Prostate gland (tissue), 2 donors: ENCODE data around the gene SSBP3. TPM values are rescaled to one million over a fixed set of nuclear protein-coding genes. Genes with fewer than 3 reads are reported as not detected.

Experiments
- DNase-seq: peaks from one replicate; pipeline ENCODE4 v3.0.0-alpha.2; 2019; ENCODE audit warnings: low spot score
- H3K27ac ChIP-seq, 2 donors: fragments of 200-600 bp; sonication (generic); 2 replicates each; pipeline ENCODE4 v1.5.1; 2017 to 2019
- H3K27me3 ChIP-seq: fragments of 200-600 bp; sonication (generic); replicated peaks from 2 replicates; pipeline ENCODE4 v1.5.1; 2019; ENCODE audit not compliant: insufficient read depth
- H3K36me3 ChIP-seq, 2 donors: fragments of 200-600 bp; sonication (generic); 1 replicate in 1 of 2; 2 replicates in 1 of 2; pipeline versions ENCODE4 v1.5.1 to v1.8.1; 2017 to 2019
- H3K4me1 ChIP-seq: fragments of 200-600 bp; sonication (generic); replicated peaks from 2 replicates; pipeline ENCODE4 v1.5.1; 2019
- H3K4me3 ChIP-seq, 2 donors: fragments of 200-600 bp; sonication (generic); 2 replicates each; pipeline ENCODE4 v1.5.1; 2017 to 2019
- H3K9me3 ChIP-seq: fragments of 200-600 bp; sonication (generic); 2 replicates; pipeline ENCODE4 v1.5.1; 2017
- CTCF ChIP-seq, 4 experiments: fragments of 200-600 bp in 2 of 4; fragments of 450-650 bp in 2 of 4; sonication (generic) in 2 of 4; IDR thresholded peaks; 1 replicate in 3 of 4; 2 replicates in 1 of 4; pipeline ENCODE4 v1.5.1; 2016 to 2019; ENCODE audit warnings: antibody characterized with exemption in 4 of 4, mild to moderate bottlenecking in 2 of 4, moderate library complexity in 2 of 4
- POLR2A ChIP-seq: fragments of 450-650 bp; IDR thresholded peaks from one replicate; pipeline ENCODE4 v1.6.1; 2016; ENCODE audit warnings: antibody characterized with exemption, mild to moderate bottlenecking
- POLR2AphosphoS5 ChIP-seq: sonication (generic); formaldehyde crosslinking; IDR thresholded peaks from one replicate; pipeline ENCODE4 v1.6.1; 2017; ENCODE audit warnings: antibody characterized with exemption
- WGBS: methylation state at CpG from one replicate; pipeline ENCODE4 v1.1.5; 2018; 5-methylcytosine and 5-hydroxymethylcytosine counted together
- intact Hi-C: fragments of 100-400 bp; cut with DNase I; formaldehyde crosslinking; loops from one replicate; pipeline ENCODE4 v1.14.2; 2022
- total RNA-seq, 2 donors: library from RNA; depleted of rRNA; stranded (reverse); fragments of >200 nt; gene quantifications; one replicate each; pipeline ENCODE4 v1.1.0, GENCODE V29; 2016

The SSBP3 gene
- total RNA-seq, 2 donors from 2014 or later = 45.0 to 94.4 TPM

GRCh38 chr1:54190526-54190925 lies 215.7 kb downstream of the SSBP3 start:
- TF ChIP-seq CTCF (IDR thresholded peaks at IDR 0.05) (no peak), POLR2AphosphoS5 (no peak)
- no peaks in the 10 kb centered on the region for H3K9me3 ChIP-seq
- no peaks in the 10 kb centered on the region for H3K27me3 ChIP-seq
- H3K36me3 ChIP-seq = no peaks in the 10 kb centered on the region
- no peak for DNase-seq
- no peak overlapping the region for H3K27ac ChIP-seq
- H3K4me1 ChIP-seq = no peaks in the 10 kb centered on the region
- intact Hi-C loops = no loop called here
- no peak overlapping the region for H3K4me3 ChIP-seq
- WGBS = 93% methylated on average over 9 of the region's 9 CpGs

GRCh38 chr1:54188291-54188690 lies 217.9 kb downstream of the SSBP3 start:
- Histone ChIP-seq H3K4me1 (no peaks in the 10 kb centered on the region), H3K4me3 (no peak overlapping the region), H3K27ac (no peak overlapping the region), H3K9me3 (no peaks in the 10 kb centered on the region), H3K36me3 (no peaks in the 10 kb centered on the region), H3K27me3 (no peaks in the 10 kb centered on the region)
- 84% methylated on average over 1 of the region's 1 CpG for WGBS
- no peak for DNase-seq
- intact Hi-C loops = no loop called here
- TF ChIP-seq CTCF (IDR thresholded peaks at IDR 0.05) (no peak), POLR2AphosphoS5 (no peak)

- 94% methylated on average over 3 of the region's 3 CpGs for WGBS
- Histone ChIP-seq H3K27me3 (no peaks in the 10 kb centered on the region), H3K4me3 (no peak overlapping the region), H3K9me3 (no peaks in the 10 kb centered on the region), H3K27ac (no peak overlapping the region), H3K36me3 (no peaks in the 10 kb centered on the region), H3K4me1 (no peaks in the 10 kb centered on the region)
- DNase-seq = no peak
- no peak for TF ChIP-seq CTCF (IDR thresholded peaks at IDR 0.05)
- no peak for TF ChIP-seq POLR2AphosphoS5
- TF ChIP-seq POLR2A = no peak
- intact Hi-C loops = no loop called here
Measured at GRCh38 chr1:54186056-54186455, 220.1 kb downstream of the SSBP3 start.

- Histone ChIP-seq H3K4me3 (no peak overlapping the region), H3K9me3 (no peaks in the 10 kb centered on the region), H3K4me1 (no peaks in the 10 kb centered on the region), H3K27me3 (no peaks in the 10 kb centered on the region), H3K36me3 (no peaks in the 10 kb centered on the region), H3K27ac (no peak overlapping the region)
- 90% methylated on average over 5 of the region's 5 CpGs for WGBS
- no peak for DNase-seq
- intact Hi-C loops = no loop called here
- TF ChIP-seq POLR2A = no peak
- TF ChIP-seq CTCF (IDR thresholded peaks at IDR 0.05) = no peak
- TF ChIP-seq POLR2AphosphoS5 = no peak
Measured at GRCh38 chr1:54180701-54181360, 225.4 kb downstream of the SSBP3 start.

- TF ChIP-seq CTCF (IDR thresholded peaks at IDR 0.05) (no peak), POLR2AphosphoS5 (no peak), POLR2A (no peak)
- Histone ChIP-seq H3K4me3 (no peak overlapping the region), H3K36me3 (no peaks in the 10 kb centered on the region), H3K9me3 (no peaks in the 10 kb centered on the region), H3K4me1 (no peaks in the 10 kb centered on the region), H3K27me3 (no peaks in the 10 kb centered on the region), H3K27ac (no peak overlapping the region)
- intact Hi-C loops = no loop called here
- DNase-seq = no peak
- 80% methylated on average over 9 of the region's 9 CpGs for WGBS
Measured at GRCh38 chr1:54178296-54179070, 227.7 kb downstream of the SSBP3 start.
